HG03575 (cell line): ENCODE results near the gene NT5DC1.

Experiments
- ATAC-seq: cut with Tn5 transposase; IDR thresholded peaks from one replicate; pipeline ENCODE4 v1.9.1; 2021; ENCODE audit not compliant: unreplicated experiment, insufficient number of reproducible peaks, low FRiP score; ENCODE audit errors: extremely low read depth

The NT5DC1 gene

DNA sequence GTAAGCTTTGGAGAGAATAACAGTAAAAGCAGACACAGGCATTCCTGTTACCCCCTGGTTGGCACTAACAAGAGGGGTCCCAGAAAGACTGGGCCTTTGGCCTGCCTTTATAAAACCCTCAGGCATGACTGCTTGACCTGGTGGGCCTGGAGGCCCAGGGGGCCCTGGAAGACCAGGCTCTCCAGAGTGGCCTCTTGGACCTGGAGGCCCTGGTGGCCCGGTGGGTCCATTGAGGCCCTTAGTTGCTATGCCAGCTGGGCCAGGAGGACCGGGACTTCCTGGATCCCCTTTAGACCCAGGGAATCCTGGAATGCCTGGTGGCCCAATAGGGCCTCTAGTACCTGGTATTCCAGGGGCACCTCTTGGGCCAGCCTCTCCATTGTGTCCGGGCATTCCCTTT is 19.8 kb downstream of the NT5DC1 start:
- no peak for ATAC-seq

DNA sequence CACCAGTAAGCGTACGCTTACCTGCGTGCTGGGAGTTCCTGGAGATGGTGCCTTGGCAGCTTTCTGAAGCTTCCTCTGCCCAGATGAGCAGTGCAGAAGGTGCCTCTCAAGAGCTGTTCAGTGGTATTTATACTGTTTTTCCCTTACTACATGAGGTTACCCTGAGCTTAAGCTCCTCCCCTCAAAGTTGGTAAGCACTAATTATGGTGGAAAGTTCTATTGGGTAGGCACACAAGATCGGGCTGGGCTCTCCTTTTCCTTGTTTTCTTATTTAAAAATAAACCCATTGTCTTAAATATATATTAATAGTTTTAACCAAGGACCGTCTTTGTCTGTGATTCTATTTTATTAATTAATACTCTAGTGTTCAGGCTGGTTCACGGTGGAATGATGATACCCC is 25.4 kb downstream of the NT5DC1 start, which contains the start of gene COL10A1:
Gene COL10A1, minus strand, starts transcription at position 101 of the 400 bp plus-strand sequence. CDS start 640 bp downstream, outside the sequence.
- no peak for ATAC-seq

DNA sequence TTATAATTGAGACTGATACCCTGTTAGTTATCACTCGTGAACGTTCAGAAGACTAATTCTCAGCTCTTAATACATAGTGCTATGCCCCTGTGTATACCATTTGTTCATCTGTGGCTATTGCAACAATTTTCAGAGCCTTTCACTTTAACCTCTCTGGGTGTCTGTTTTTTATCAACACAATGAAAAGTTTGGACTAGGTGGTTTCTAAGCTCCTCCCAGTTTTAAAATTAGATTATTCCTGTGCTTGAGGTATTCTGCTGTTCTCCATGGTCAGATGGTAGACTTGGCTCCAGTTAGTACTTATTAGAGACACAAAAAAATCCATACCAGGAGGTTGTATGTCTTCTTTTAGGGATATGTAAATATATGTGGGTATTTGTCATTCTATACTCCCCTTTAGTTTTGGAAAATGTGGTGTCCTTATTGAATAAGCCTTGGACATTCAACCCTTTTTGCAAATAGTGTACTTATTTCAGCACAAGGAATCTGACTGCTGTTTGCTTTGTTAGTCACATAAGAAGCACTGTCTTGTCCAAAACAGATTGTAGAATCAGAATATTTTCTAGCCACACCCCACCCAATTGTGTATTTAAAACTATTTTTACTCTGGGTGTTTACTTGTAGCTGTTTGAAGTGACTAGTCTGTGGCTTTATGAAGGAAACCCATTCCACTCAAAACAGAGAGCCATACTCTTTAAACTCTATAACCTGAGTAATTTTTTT is 27.3 kb downstream of the NT5DC1 start:
- ATAC-seq, result no peak

DNA sequence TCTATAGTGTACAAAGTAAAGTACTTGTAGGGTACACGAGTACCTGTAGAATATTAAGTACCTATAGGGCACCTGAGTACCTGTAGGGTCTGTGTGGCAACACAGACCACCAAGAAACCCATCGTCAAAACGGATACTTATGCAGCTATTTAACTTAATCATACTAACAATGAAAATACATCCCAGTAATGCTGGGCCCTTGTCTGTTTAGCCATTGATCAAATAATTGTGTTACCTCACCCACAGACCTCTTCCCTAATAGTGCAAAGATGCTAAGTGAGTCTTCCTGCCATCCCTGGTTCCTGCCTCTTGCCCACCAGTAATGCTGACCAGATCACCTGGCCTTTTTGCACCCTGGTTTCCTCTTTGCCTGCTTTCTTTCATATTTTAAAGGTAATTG is 32.8 kb downstream of the NT5DC1 start:
- ATAC-seq, result no peak

DNA sequence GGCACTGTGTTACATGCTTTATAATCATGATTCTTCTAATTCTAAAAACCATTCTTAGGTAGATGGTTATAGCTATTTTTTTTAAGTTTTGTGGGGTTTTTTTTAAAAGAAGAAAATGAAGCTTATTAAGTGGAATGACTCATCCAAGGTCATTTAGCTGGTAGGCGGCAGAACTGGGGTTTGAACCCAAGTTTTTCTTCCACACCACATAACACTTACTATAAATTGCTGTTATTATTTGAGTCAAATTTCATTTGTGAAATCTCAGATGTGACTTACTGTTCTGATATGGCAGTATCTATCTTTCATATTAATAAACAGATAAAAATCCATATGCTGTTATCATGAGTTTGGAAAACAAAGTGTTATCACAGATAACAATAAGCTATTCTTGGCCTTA is 35.7 kb downstream of the NT5DC1 start:
- no peak for ATAC-seq

DNA sequence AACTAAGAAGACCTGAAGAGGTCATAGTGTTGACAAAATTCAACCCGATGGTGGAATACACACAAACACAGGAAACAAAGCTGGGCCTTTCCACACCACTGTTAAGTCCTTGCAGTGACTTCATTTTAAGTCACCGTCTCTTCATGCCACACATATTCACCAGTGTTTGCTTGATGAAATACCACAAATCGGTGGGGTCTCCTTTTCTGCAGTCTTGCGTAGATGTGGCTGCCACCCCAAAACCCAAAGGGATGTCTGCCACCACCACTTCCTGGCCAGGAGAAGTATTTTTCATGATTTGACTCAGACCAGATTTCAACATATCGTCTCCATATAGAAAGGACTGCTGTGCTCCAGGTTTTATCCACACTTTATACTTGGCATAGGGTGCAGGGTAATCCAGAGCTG is 36.3 kb downstream of the NT5DC1 start:
- ATAC-seq, result no peak

DNA sequence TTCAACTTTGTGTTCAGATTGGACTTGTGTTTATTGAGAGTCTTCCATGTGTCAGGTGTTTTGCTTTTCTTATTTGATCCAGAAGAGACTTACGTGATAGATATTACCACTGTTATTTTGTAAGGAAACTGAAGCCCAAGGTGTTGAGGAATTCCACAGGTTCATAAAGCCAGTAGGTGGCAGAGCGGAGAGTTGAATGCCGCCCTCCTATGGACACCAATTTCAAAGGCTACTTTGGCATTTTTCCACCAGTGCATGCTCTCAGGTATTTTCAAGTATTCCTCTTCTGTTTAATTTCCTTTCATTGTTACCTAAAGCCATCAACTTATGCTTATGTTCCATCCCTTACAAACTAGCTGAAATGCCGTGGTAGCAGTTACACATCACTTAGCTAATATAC is 39.3 kb downstream of the NT5DC1 start:
- no peak for ATAC-seq

DNA sequence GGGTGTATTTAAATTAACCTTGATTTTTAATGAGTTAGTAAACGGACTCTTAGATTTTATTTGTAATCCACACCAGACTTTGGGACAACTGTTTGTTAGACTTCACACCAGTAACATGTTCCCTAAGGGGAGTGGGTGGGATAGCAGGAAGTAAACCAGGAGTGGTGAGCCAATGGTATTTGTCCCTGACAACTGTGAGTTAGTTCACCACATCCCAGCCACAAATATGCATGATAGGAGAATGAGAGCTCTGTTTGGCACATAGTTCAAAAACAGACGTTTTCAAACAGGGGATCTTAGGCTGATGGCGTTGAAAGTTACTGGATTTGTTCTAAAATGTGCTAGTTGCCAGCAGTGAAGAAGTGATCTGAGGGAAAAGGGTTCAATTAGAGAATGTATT is 44.0 kb downstream of the NT5DC1 start:
- no peak for ATAC-seq

DNA sequence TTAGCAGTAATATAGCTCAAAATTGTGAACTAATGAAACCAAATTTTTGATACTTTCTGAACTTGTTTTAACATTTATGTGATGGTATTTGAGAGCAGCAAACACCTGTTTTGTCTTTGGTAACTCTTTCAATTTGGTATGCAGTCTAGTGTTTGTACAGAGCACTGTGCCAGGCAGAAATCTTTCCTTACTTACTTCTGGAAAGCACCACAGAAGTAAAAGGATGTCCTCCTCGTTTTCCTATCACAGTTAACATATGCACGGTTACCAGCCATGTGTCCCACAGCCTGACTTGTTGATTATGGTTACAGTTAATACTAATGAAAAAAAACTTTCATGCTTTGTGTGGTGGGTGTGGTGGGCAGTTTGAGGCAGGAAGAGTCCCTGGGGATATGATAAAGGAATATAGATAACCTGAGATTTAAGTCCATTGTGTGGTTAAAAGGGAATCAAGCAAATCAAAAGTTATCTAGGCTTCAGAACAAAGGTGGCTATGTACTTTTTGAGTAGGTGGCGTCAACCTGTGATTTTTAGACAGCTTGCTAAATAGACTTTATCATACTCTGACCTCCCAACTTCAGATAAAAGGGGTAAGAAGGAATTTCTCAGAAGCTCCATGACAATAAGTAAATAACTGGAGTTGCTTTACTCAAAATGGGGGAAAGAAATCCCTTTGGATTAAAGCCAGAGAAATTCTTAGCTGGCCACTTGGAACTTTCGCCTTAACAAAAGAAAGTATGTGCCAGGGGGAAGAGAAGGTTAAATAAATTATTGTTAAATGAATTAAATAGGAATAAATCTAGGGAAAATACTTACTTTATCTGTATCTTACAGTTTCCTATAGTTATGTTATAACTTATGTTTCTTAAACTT is 45.4 kb downstream of the NT5DC1 start:
- ATAC-seq, result no peak

DNA sequence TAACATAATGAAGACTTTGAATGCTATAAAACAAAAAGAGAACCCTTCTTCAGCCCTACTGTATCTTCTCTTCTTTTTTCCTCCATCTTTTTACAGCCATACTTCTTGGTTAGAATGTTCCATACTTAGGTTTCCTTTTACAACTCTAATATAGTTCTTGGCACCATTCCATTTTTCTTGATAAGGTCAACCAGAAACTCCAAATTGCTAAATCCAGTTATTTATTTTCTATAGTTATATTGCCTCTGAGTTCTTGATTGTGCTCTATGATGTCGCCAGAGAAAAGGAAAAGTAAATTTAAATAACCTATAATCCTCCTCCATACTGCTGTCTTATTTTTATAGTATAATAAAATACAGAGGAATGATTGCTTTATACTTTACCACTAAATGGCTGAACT is 52.0 kb downstream of the NT5DC1 start:
- ATAC-seq, result no peak

DNA sequence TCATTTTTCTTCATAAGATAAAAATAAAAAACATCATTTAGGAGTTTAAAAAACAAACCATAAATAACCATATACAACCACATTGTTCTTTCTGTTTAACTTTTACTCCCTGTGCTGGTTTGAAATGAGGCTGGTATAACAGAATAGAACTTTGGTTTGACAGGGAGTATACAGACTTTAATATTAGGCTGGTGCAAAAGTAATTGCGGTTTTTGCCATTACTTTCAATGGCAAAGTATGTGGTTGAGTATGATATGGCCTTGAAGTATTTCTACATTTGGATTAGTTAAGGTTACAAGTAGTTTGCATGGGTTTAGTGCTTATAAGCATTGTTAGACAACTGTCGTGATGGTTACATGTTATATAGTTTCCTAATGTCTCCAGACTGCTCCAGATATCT is 54.2 kb downstream of the NT5DC1 start:
- no peak for ATAC-seq

DNA sequence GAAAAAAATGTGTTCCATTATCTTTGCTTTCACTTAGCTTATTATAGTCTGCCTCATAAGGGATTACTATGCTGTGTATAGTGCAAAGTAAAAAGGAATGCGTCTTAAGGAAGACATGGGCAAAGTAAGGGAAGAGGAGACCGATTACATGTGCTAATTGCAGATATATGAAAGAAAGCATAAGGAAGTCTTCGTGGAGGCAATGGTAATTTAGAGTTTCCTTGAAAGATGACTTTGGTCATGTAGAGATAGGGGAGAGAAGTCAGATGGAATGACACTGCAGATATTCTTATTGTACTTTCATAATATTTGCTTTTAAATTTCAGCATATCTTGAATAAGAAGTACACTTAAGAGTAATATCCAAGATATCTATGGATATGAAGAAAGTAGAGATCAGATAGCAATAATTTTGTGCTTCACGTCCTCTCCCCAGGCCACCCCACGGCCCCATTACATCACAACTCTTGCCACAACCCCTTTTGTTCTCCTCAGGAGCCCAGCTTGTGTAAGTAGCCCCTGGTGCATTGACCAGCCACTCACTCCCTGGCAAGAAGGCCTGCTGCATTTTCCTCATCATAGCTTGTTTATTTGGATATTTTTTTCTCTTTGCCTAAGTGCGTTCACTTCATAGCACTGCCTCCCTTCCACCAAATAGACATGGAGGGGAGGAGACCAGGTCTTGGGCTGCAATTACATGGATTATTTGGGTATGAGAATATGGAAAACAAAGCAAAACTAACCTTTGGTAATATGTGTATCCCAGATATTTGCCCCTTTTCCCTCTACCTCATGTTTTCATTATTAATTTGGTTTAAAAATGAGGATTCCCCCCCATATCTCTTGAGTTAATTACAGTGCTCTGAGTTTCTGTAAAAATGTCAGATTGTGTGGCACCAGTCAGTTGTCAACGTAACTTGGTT is 56.0 kb downstream of the NT5DC1 start:
- no peak for ATAC-seq

DNA sequence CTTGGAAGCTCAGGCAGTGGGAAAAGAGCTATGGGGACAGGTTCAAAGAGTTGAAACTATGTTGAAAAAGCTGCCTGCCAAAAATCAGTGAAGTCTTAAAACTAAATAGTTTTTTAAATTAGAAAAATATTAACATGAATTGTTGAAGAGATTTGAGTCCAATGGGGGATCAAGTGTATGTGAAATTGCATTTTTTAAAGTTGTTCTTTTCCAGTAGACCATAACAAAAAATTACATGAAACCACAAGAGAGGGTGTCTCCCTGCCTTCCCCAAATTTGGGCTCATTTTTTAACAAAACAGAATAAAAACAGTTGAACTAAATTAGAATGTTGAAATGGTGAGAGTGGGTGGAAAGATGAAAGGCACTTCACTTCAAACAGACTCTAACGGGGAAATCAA is 56.7 kb downstream of the NT5DC1 start:
- no peak for ATAC-seq

DNA sequence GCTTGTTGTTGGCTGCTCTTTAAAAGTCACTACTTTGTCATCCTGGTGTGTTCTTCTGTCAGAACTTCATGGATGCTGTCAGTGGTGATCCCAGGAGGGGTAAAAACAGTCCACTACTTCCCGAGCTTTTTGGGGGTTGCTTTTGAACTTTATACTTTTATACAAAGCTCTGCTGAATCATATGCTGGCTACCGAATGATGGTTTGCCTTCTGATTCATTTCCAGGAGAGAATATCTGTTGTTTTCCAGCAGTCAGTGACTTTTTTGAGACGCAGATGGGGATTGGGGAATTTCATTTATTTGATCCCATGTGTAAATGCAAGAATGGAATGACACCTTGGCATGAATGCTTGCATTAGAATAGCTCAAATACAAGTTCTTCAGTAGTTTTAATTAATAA is 58.0 kb downstream of the NT5DC1 start:
- no peak for ATAC-seq

DNA sequence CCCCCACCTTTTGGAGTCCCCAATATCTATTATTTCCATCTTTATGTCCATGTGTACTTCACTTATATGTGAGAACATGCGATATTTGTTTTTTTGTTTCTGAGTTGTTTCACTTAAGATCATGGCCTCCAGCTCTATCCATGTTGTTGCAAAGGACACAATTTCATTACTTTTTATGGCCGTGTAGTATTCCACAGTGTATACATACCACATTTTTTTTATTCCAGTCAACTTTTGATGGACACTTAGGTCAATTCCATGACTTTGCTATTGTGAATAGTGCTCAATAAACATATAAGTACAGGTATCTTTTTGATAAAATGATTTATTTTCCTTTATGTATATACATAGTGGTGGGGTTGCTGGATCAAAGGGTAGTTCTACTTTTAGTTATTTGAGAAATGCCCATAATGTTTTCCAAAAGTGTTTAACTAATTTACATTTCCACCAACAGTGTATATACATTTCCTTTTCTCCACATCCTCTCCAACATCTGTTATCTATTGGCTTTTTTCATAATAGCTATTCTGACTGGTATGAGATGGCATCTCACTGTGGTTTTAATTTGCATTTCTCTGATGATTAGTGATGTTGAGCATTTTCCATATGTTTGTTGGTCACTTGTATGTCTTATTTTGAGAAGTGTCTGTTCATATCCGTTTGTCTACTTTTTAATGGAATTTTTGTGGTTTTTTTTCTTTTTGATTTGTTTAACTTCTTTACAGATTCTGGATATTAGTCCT is 59.3 kb downstream of the NT5DC1 start:
- ATAC-seq, result no peak

DNA sequence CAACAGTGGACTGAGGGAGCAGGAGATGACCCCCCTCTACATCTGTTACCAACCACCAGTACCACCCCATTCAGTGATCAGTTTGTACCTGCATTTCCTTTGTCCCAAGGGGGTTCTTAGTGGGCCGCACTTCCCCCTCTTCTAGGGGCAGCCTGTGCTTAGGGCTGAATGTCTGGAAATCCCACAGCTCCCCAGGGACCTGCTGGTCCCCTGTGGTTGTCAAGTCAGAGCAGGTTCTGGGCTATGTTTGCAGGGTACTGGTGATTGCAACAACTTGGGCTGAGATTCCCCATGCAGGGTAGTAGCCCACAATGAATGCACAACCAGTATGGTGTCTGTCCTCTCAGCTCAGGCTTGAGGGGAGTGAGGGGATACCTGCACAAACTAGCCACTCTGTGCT is 64.9 kb downstream of the NT5DC1 start:
- no peak for ATAC-seq

DNA sequence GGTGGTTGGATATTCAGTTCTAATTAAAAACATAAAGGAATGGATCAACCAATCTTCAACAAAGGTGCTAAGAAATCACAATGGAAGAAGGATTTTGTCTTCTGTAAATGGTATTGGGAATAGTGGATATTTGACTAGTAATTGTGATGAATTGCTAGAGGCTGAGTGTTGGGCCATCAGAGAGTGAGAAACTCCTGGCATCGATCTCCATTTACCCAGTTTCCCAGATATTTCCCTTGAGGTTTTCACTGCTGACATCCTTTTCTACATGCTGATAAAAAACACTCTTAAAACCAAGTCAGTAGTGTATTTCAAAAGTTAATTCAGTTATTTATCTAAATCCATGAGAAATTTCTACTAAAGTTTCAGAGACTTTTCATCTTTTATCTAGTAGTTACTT is 65.7 kb downstream of the NT5DC1 start:
- ATAC-seq, result no peak

DNA sequence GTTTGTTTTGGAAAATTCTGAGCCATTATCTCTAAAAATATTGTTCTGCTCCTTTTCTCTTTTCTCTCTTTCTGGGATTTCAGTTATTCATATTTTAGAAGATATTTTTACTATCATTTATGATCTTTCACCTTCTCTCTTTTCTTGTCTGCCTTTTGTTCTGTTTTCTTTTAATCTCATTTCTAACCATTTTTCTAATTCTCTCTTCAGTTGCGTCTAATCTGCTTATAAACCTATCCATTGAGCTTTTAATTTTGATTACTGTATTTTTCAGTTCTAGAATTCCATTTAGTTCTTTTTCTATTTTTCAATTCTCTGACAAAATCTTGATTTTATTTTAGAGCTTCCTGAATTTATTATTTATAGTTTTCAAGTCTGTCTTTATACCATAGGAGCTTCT is 67.5 kb downstream of the NT5DC1 start:
- ATAC-seq, result no peak

DNA sequence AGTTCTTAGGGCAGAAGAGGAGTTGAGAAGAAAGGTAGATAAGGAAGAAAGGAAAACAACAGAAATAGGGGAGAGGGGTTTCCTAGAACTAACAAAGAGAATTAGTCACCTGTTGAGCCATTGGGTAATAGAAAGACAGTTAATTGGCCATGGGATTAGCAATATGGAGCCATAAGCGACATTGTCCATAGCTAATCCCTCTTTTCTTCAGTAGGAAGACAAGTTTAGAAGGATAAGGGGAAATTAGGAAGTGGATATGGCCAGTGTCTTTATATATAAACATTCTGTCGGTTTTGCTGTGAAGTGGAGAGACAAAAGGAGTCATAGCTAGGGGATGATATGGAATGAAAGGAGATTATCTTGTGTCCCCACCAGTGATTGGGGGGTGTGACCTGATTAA is 69.2 kb downstream of the NT5DC1 start:
- no peak for ATAC-seq
